ENCODE measurements around the gene PTCD3.

PTCD3 gene

DNA sequence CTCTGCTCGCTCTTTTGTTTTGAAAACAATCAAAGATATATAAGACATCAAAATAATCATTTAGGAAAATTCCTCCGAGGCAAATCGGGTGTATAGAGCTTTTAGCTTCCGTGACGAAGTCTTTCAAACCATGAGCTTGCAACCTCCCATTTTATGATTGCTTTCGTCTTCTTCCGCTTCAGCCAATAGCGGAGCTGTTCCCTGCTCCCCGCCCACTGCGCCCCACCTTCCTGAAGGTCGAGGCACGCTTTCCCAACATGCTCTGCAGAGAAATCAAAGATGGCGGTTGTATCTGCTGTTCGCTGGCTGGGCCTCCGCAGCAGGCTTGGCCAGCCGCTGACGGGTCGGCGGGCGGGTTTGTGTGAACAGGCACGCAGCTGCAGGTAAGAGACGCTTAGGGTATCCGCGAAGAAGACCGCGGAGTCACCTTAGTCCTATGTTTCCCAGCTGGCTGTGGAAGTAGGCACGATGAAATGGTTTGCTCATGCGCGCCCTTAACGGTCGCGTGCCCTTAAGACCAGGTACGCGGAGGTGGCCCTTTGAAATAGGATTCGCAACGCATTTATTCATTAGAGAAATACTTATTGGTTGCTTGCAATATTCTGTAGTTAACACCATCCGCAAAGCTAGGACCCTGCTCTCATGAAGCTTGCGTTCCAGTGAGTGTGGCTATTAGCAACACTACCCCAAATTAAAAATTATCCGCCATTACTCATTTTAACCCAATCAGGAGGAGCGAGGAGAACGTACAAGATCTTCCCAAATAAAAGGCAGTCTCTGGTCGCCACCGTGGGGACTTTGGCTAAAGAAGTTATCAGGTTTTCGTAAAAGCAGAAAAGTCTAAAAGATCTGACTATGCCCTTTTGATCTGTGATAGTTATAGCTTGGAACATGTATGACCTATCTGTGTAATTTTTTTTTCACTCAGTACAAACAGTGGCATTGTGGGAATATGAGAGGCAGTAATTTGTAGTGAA, at the start of gene PTCD3:
TSS of gene PTCD3 (plus strand) at position 267 of the 977 bp plus-strand sequence. CDS start at position 280, 13 bp downstream.
- peak; percentile 95 for DNase-seq (ENCODE audit: low read depth)

DNA sequence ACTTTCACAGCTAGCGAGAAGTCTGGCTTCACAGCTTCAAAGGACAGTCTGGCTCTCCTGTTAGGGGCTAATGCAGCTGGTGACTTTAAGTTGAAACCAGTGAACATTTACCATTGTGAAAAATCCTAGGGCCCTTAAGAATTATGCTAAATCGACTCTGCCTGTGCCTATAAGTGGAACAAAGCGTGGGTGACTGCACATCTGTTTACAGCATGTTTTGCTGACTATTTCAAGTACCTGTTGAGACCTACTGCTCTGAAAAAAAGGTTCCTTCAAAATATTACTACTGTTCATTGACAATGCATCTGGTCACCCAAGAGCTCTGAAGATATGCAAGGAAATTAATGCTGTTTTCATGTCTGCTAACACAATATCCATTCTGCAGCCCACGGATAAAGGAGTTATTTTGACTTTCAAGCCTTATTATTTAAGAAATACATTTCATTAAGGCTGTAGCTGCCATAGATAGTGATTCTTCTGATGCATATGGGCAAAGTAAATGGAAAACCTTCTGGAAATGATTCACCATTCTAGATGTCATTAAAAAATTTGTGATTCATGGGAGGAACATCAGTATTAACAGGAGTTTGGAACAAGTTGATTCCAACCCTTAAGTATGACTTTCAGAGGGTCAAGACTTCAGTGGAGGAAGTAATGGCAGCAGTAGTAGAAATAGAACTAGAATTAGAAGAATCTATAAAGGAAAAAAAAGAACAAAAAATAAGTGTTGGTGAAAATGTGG, 49.3 kb upstream of the PTCD3 start:
- no peak for DNase-seq (ENCODE audit: low read depth)

DNA sequence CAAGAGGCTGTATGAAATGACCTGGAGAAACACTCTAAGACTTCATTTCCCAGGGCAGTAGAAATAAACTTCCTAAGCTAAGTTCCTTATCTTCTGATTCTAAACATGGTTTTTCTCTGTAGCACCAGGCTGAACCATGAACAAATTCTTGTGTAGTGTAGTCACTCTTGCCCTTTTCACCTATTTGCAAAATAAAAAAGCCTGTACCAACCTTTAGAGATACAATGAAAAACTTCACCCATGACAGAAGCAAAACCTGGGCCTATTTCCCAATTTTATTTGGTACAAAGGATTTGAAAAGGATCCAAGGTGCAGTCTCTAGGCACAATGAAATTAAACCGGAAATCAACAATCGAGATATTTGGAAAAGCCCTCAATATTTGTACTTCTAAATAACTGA, 44.0 kb upstream of the PTCD3 start:
- peak; percentile 96 for DNase-seq (ENCODE audit: low read depth)

DNA sequence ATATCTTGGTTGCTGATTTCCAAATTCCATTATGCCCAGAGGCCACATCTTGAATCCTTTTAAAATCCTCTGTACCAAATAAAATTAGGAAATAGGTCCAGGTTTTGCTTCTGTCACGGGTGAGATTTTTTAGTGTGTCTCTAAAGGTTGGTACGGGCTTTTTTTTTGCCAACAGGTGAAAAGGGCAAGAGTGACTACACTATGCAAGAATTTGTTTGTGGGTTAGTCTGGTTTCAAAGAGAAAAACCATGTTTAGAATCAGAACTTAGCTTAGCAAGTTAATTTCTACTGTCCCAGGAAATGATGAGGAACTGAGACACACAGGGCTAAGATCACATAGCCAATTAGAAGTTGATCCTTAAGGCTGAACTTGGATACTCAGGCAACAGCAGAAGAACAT, 42.0 kb upstream of the PTCD3 start:
- peak; percentile 82 for DNase-seq (ENCODE audit: low read depth)

DNA sequence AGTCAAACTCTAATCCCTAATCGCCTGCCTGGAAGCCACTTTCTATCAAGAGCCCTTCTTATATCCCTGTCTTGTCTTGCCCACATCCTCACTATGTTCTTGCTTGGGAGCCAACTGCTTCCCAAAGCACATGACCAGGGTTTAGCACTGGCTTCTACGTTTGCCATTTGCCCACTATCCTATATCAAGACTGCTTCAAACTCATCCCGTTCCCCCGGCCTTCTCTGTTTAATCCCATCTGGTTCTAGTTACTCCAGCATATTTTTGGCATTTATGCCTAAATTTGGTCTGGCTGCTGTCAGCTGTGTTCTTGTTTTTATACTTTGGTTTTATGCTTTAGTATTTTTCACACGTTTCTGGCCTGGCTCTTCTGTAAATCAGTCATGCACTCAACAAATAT, 40.5 kb upstream of the PTCD3 start:
- no peak for DNase-seq (ENCODE audit: low read depth)

DNA sequence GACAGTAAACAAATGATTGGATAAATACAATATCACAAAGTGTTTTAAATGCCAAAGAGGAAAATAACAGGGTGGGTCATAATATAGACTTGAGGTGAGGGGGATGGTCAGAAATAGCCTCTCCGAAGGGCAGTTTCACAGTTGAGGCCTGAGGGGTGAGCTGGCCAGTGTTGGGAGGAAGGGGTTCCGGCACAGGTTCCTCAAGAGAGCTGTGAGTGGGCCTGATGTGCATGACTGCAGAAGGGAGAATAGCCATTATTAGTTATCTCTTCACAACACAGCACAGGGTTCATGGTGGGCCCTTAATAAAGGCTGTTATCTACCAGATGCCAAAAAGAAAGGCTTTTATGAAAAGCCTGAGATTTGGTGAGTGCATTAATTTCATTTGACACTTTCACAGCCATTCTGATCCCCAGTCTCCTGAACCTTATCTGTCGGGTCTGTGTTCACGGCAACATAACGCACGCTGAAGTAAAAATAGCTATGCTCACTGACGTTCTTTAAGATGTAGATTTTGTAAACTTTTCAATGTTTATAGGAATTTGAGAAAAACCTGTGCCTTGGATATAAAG, 39.9 kb upstream of the PTCD3 start:
- DNase-seq (ENCODE audit: low read depth), result no peak

DNA sequence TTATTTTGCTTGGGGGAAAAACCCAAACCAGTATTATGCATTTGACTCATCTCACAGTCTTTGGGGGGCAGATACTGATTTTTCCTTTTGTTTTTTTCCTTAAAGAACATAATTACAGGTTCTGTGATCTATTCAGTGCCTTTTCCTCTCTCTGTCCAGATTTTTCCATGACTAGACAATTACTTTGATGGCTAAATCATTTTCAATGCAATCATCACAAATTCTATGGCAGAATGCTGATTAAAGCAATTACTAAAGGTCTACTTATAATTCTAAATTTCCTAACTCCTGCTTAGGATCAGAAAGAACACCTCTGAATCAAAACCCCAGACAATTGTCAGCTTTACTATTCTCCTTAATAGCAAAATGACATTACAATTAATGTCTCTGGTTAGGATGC, 39.1 kb upstream of the PTCD3 start:
- DNase-seq (ENCODE audit: low read depth), result no peak

DNA sequence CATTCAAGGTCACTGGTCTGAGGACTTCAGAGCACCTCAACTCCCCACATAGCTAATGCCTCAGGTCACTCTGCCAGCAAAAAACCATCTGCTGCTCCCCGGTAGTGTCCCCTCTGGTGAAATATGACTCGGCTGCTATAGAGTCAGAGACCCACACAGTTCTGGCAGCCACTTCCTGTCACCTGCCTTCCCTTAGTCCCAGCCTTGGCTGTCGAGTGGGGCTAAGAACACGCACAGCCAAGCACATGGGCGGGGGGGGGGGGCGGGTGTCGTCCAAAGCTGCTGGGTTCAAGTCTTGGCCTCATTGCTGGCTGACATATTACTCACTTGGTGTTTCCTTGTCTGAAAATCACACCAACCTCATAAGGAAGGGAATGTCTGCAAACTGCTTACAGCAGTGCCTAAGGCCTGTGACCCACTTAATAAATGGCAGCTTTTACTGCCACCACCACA, 37.9 kb upstream of the PTCD3 start:
- DNase-seq (ENCODE audit: low read depth), result no peak

DNA sequence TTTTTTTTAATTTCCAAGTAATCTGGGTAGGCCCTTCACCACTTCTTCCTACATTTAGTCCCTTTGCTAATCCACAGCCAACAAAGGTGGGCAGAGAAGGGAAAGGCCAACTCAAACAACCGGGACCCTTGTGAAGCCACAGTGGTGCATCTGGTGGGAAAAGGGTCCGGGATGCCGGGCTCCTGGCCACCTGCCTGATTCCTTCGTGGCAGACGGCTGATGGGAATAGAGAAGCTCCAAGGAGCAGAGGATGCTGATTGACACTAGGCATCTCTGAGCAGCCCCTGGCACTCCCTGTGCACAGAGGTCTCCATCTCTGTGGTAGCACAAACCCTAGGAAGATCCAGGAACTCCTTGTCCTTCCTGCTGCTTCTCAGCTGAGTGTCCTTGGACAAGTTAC, 37.4 kb upstream of the PTCD3 start:
- no peak for DNase-seq (ENCODE audit: low read depth)

DNA sequence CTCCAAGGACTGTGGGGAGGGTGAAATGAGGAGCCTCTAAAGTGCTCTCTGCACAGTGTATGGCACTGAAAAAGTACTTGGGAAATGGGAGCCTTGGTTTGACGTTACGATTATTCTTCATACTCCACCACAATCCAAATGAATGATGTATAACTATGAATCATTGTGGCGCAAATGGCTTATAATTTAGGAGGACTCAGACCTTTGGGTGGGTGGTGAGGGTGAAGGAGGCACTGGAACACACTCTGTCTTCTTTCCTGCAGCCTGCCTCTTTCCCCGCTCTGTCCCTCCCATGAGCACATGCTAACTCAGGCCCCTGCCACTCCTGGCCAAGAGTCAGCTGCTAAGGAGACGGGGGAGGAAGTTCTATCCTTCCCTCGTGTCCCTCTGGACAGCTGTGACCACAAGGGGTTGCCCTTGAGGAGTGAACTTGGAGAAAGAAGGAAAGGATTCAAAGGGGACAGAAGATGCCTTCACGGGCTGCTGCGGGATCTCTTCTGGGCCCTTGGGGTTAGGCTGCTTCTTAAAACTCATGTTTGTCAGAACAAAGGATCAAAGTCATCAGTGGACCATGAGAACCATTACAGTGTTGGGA, 36.8 kb upstream of the PTCD3 start:
- peak; percentile 66 for DNase-seq (ENCODE audit: low read depth)

DNA sequence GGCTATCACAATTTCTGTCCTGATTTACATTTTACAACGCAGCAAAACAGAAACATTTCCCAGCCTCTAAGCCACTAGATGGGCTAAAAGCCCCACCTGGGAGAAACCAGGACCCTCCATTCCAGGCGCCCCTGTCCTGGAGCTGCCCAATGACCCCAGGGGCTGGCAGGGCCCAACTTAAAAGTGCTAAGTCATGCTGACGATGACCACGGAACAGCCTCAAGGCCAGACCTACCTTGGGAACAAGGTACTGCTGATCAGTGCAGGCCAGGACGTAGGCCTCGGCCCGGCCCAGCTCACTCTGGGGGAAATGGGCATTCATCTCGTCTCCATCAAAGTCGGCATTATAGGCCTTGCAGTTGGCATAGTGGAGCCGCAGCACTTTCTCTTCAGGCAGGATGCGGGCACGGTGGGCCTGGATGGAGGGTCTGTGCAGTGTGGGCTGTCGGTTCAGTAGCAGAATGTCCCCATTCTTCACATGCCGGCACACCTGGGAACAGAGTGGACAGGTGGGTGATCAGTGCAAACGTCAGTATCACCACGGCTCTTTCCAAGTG, 36.2 kb upstream of the PTCD3 start:
- DNase-seq (ENCODE audit: low read depth), result no peak

DNA sequence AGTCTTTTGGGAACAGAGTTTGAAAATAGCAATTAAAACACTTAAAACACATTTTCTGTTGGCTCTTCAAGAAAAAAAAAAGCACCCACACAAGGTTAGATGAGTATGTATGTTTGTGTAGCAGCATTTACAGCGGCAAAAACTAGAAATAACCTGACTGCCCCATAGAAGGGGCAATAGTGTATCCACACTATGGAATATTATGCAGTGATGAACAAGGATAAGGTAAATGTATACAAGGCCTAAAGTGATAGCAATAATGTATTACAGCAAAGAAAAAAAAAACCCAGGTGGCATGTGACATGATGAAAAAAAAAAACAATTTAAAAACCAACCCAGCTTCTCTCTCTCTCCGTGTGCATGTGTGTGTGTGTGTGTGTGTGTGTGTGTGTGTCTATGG, 35.2 kb upstream of the PTCD3 start:
- no peak for DNase-seq (ENCODE audit: low read depth)

DNA sequence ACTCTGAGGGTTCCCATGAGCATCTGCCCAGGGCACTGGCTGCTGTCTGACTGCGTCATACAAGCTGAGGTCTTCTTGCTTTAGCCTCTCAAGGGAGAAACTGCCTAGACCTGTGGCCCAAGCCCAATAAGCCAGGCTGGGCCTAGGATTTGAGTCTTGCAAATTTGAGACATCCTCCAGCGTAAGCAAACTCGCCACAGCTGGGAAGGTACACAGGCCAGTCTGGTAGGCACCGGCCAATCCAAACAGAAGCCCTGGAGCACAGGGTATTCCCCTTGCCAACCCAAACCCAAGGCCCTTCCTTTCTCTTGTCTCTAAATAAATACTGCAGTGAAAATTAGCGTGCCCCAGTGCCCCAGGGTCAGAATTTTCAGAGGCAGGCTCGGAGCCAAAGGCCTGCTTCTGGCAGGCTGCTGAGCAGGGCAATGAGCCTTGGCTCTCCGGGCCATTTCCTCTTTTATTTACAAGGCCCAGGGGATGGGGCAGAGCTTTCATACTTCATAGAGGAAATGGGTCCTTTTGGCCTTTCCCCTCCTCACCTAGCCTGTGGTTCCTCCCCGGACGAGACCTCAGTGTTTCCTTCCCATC, 33.7 kb upstream of the PTCD3 start:
- no peak for DNase-seq (ENCODE audit: low read depth)

DNA sequence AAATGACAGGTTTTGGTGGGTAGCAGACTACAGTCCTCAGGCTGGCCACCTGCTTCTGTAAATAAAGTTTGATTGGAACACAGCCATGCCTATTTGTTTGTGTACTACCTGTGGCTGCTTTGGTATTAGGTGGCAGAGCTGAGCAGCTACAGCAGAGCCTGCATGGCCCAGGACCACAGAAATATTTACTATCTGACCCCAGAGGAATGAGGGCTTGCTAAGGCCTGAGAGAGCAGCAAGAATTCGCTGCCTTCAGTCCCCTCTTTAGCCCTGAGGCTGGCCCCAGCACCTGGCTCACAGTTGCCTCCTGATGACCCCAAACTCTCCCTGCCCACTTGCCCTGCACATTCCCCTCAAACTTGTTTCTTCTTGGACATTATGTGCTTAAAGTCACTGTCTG, 32.8 kb upstream of the PTCD3 start:
- no peak for DNase-seq (ENCODE audit: low read depth)

DNA sequence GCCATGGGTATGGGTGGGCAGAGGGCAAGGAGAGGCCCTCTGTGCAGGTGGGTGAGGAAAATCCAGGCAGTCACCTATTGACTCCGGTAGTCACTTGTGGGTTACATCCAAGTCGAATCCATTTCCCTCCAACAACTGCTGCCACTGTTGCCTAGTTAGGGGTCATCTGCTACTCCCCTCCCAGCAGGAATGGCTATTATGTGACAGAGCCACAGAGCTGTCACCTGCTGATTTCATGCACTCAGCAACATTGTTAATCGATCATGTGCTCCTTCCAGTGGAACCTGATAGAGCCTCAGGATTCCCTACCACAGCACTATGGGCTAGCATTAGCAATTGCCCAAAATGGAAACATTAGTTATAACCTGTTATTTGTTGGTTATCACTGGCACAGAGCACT, 31.8 kb upstream of the PTCD3 start:
- no peak for DNase-seq (ENCODE audit: low read depth)

DNA sequence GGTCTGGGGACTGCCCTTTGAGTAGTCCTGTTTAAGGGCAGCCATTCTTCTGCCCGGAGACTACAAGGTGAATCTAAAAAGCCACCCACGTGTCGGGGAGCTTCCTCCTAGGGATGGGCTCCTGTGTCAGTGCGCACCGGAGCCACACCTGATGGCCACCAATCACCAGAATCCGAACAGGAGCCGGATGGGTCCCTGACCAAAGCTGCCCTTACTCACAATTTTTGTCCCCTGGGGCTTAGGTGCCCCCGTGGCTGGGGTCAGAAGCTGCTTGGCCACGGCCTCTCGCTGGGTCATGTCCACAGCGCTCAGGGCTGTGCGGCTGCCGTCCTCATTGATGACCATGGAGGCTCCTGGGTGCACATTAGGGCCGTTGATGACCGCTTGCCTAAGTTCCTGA, 31.2 kb upstream of the PTCD3 start:
- DNase-seq (ENCODE audit: low read depth), result no peak

DNA sequence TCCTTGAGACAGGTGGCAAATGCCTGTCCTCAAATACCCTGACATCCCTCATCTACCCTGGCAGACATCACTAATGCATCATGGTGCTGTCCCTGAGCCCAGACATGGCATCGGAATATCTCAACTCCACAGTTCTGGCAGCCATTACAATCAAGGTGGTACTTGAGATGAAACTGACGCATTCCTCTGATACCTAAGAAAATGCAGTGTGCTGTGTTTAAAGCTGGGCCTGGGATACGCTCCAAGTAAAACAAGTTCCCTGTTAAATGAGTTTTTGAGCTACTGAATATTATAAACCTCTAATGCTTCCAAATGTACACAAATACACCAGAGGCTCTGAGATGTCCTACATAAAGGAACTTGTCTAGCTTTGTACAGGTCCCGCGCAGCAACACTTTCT, 30.1 kb upstream of the PTCD3 start:
- DNase-seq (ENCODE audit: low read depth), result no peak

DNA sequence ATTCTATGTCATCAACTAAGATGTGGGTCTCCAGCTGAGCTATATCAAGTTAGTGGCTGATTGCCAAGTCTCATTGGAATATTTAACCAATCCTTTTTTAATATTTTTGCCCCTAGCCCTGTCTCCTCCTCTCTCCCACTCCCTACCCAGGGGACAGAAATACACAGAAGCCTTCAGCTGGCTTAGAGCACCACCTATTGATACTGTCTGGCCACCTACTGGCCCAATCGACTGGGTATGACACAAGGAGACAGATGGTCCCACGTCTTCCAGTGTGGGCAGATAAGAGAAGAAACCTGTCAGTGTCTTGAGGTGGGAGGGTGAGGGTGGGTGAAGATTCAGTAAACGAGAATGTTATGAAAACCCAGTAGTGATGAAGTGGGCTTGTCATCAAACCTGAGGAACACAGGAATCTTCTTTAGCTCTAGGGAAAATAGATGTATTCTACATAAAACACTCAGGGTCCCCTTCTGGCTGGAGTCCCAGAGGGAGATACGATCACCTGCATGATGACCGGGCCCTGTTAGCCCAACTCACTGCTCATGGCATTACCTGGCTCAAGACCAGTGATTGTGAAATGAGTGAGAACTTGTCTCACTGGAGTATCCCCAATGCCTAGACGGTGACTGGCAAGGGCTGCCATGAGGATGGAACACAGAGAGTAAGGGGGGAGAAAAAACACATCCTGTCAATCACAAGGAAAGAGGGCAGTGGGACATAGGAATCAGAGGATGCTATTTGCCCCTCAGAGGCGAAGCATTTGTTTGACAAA, 27.1 kb upstream of the PTCD3 start:
- DNase-seq (ENCODE audit: low read depth), result peak; percentile 71

DNA sequence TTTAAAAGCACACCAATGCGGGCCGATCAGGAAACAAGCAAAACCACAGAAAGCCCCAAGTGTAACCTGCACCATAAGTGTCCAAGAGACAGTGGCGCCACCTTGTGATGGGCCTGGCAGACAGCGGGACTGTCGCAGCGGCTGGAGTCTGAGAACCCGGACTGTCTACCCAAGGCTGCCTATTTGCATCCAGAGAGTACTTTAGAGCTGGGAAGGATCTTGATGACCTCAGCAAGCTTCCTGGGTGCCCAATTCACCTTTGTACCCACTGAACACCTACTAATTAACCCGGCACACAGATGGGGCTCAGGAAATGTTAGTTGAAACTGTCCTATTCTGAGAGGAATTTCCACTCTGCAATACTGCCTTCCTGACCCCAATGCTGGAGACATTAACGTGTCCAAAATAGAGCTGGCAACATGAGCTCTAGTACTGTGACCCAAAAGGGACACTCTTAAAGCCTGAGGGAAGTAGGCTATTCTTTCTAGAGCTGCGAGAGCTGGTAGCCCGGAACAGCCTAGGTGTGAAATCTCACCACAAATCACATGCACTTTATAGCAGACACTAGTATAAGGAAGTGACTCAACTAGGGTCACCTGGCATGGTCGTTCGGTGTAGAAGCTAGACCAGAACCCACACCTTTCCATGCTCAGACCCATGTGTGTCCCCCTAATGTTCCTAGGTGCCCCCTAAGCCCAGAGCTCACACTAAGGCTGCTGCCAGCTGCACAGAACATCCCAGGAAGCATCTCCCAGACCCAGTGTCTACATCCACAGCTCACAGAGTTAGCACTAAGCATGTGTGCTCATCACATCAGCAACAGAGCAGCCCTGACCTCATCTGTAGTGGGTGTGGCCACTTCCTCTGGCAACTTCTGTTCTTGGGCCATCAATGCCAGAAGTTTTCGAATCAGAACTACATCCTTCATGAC, 25.8 kb upstream of the PTCD3 start:
- peak; percentile 64 for DNase-seq (ENCODE audit: low read depth)

DNA sequence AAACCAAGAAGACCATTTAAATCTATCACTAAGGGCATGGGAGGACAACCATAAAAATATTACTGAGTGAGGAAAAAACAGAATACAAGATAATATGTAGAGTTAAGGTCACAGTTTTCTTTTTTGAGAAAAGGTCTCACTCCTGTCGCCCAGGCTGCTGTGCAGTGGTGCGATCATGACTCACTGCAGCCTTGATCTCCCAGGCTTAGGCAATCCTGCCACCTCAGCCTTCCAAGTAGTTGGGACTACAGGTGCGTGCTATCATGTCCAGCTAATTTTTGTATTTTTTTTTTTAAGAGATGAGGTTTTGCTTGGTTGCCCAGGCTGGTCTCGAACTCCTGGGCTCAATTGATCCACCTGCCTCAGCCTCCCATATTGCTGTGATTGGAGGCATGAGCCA, 24.3 kb upstream of the PTCD3 start:
- DNase-seq (ENCODE audit: low read depth), result no peak

Measured in amniotic epithelial cell (primary cell).